NCI-H446 (cell line): ENCODE measurements around the gene FUBP3.

Source experiments
- DNase-seq, 2 experiments: peaks; one replicate each; lab custom pipeline; 2025; lab: John Stamatoyannopoulos, UW

The FUBP3 gene, protein sequence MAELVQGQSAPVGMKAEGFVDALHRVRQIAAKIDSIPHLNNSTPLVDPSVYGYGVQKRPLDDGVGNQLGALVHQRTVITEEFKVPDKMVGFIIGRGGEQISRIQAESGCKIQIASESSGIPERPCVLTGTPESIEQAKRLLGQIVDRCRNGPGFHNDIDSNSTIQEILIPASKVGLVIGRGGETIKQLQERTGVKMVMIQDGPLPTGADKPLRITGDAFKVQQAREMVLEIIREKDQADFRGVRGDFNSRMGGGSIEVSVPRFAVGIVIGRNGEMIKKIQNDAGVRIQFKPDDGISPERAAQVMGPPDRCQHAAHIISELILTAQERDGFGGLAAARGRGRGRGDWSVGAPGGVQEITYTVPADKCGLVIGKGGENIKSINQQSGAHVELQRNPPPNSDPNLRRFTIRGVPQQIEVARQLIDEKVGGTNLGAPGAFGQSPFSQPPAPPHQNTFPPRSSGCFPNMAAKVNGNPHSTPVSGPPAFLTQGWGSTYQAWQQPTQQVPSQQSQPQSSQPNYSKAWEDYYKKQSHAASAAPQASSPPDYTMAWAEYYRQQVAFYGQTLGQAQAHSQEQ

DNA sequence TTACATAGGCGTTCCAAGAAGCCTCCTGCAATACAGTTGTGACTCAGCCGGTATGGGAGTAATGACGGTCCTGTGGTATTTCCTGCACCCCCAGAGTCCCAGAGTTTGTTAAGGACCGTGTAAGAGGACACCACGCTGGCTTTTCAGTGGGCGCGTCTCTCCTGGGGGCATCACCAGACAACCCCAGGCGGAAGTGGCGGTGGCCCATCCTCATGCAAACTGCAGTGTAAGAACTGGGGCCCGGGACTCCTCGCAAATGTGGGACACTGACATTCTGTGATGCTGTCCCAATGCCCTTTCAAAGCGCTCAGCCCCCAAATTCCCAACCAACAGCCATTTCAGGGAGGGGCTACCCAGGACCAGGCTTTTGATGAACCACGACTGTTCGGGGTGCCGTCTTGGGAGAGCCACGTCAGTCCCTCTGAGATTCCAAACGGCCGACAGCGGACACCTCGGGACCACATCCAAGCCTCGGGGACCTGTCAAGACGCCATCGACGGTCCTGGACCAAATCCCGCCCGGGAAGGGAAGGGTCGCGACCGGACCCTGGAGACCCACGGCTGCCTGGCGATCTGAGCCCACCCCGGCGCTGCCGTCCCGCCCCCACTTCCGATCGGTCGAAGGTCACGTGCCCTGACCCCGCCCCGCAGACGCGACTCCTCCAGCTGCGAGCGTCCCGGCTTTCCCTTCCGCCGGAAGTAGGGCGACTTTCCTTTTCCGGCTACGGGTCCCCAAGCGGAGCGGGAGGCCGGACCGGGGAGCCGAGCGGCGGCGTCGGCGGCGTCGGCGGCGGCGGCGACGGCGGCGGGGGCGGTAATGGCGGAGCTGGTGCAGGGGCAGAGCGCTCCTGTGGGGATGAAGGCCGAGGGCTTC lies at the start of gene FUBP3:
Gene FUBP3, plus strand, starts transcription at position 713 of the 873 bp plus-strand sequence. Its CDS starts 104 bp downstream, at position 817.
- peak; percentile 29 to 76 for DNase-seq

DNA sequence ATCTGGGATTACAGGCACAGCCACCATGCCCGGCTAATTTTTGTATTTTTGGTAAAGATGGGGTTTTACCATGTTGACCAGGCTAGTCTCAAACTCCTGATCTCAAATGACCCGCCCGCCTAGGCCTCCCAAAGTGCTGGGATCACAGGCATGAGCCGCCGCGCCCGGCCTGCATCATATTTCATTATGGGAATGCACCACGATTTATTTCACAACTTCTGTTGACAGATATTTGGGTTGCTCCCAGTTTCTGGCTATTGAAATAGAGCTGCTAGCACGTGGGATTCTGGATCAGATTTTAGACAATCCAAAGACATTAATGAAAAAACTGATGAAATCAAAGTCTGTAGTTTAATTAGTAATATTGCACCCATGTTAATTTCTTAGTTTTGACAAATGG lies 48.4 kb upstream of the FUBP3 start:
- peak in 1 of 2 experiments; percentile 13 for DNase-seq

- no peak for DNase-seq
Observed at GRCh38 chr9:130531670-130532069, 47.7 kb upstream of the FUBP3 start.

DNA sequence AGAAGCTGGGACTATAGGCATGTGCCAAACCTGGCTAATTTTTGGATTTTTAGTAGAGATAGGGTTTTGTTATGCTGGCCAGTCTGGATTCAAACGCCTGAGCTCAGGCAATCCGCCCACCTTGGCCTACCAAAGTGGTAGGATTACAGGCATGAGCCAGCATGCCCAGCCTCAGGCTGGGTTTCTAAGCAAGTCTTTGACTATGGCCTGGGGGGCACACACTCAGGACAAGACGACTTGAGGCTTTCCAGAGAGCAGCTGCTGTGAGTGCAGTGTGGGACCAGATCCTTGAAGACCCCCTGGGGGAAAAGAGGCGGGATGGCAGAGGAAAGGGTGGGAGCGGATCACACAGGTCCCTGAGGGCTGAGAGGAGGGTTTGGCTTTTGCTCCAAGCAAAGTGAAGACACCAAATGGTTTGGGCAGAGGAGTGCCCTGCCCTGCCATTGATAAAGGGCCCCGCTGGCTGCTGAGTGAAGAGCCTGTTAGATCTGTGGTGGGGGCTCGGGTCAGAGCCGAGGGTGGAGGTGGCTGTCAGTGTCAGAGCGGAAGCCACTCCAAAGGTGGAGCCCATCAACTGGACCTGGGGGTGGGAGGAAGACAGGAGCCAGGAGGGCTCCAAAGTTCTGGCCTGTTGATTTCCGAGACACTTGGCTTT lies 46.8 kb upstream of the FUBP3 start:
- no peak for DNase-seq

GRCh38 chr9:130535818-130536521 lies 43.4 kb upstream of the FUBP3 start:
- DNase-seq: no peak

GRCh38 chr9:130536701-130537107 lies 42.7 kb upstream of the FUBP3 start:
- DNase-seq: no peak

DNA sequence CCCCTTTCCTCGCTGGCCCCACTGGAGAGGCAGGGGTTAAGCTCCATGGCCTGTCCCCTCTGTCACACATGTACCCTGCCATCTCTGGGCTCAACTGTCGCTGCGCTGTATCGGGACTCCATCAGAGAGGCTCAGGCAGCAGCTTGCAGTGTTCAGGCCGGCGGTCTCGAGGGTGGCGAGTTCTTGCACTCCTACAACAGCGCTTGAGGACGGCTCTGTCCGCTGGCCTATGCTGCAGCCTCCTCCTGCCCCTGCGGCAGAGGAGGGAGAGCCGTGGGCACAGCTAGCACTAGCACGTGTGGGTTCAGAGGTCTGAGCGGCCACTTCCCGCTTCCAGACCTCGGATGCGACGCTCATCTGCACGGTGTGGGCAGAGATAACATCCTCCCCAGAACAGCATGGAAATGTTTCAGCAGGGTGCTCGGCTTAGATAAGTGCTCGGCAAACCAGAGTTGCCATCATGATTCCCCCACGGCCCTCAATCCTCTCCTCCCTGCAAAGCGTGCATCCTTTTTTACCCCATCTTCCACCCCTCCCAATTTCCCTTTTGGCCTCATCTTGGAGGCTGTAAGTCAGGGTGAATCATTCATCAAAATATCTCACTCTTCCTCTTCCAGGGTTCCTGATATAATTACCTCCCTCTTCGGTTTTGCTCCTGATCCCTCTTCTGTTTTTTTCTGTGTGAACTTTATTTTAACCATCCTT lies 41.9 kb upstream of the FUBP3 start:
- DNase-seq: no peak

- peak; percentile 11 to 62 for DNase-seq
Observed at GRCh38 chr9:130539420-130540223, 39.8 kb upstream of the FUBP3 start.

DNA sequence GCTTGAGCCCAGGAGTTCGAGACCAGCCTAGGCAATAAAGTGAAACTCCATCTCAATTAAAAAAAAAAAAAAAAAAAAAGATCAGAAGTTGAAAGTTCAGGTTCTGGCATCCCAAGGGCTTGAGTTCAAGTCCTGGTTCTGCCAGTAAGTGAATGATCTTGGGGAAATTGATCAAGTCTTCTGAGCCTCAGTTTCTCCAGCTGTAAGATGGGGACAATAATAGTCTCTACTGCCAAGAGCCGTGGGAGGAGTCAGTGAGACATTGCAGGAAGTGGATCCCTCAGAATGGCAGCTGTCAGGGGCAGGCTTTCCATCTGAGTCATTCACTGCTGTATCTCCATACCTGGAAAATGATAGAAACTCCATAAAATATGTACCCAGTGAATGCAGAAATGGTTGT lies 37.8 kb upstream of the FUBP3 start:
- DNase-seq: no peak

DNA sequence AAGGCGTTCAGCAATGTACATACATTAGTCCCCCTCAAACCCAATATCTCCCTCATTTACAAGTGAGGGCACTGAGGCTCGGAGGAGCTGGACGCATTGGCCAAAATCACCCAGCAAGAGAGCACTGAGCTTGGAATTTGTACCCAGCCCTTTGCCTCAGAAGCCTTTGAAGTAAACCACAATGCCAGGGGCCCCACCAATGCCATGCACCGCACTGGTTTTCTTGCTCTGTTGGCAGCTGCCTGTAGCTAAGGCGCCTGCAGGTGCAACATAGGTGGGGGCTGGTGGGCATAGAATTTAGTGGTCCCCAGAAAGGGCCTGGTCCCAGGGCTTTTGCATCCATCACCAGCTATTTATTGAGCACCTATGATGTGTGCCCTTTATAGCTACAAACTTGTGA lies 37.3 kb upstream of the FUBP3 start:
- no peak for DNase-seq

DNA sequence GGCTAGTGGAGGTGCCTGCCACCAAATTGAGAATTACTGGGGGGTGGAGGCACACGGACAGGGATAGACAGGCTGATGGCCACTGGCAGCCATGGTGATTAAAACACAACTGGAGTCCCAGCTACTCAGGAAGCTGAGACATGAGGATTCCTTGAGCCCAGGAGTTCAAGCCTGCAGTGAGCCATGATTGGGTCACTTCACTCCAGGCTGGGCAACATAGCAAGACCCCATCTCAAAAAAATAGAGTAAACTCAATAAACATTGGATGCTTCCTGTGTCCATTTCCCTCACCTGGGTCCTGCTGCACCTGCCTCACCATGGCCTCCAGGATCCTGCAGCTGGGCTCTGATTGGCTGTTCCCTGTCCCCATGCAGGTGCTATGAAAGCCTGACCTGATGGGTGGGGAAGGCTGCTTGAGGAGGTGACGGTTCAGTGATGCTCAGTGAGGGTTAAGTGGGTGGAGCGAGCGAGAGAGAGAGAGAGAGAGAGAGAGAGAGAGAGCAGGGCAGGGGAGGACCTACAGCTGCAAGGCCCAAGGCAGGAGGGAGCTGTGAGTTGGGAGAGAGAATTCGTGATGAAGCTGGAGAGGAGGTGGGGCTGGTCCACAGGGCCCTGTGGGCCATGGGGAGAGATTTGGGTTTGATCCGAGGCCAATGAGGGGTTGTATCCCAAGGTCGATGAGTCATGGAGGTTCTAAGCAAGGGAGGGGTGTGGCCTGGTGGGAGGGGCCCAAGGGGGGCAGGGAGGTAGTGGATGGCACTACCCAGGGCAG lies 36.7 kb upstream of the FUBP3 start:
- DNase-seq: no peak

DNA sequence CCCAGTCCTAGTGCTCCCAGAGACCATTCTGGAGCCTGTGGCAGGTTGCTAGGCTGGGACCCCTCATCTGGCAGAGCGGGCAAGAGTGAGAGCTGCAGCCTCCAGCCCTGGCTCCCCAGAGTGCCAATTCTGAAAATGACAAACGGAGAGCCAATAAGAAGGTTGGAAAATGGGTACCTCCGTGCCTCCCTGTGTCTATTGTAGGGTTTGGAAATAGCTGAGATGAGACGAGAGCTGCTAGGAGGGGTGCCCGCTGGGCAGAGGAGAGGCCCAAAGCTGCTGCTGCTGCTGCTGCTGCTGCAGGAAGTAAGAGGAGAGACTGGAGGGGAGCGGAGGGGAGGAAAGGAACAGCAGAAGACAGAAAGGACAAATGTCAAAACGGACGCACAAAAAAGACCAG lies 36.0 kb upstream of the FUBP3 start:
- no peak for DNase-seq

- DNase-seq: no peak
Observed at GRCh38 chr9:130543859-130544258, 35.5 kb upstream of the FUBP3 start.

GRCh38 chr9:130544364-130544763 lies 35.0 kb upstream of the FUBP3 start:
- DNase-seq: no peak

GRCh38 chr9:130548103-130548502 lies 31.3 kb upstream of the FUBP3 start:
- no peak for DNase-seq

- DNase-seq: no peak
Observed at GRCh38 chr9:130549093-130549735, 30.2 kb upstream of the FUBP3 start.

- no peak for DNase-seq
Observed at GRCh38 chr9:130554606-130555005, 24.8 kb upstream of the FUBP3 start.

- DNase-seq: no peak
Observed at GRCh38 chr9:130555061-130555460, 24.3 kb upstream of the FUBP3 start.

GRCh38 chr9:130555968-130556367 lies 23.4 kb upstream of the FUBP3 start:
- no peak for DNase-seq
